ENCODE measurements around the gene CISTR.
A peak's percentile ranks its signal among the peaks of the same experiment; 100 is the strongest.

The CISTR gene

DNA sequence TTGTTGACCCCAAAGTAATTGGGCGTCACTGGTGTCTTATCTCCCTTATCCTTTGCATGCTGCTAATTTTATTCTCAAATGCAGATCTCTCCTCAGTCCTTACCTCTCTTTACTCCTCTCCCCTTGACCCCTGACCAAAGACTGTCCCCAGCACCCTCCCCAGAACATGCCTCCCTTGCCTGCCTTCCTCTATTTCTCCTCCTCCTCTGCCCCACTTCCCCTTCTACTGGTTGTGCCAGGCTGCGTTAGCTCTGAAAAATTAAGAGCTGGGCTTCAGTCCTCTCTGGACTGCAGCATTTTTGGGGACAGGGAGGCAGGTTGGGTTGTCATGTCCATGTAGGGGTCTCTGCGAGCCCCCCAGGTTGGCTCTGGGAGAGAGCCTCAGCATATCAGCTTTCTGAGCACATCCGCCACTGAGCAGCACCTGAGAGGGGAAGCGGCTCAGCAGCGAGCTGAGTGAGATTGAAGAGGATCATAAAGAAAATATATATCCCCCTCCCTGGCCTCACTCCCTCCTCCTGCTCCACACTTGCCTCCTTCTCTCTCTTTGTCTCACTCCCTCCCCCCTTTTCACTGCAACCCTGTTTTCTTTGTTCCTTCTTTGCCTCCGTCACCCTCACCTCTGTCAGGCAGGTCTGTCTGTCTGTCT is 6.4 kb upstream of the CISTR start:
- TF ChIP-seq, protein P1, sequence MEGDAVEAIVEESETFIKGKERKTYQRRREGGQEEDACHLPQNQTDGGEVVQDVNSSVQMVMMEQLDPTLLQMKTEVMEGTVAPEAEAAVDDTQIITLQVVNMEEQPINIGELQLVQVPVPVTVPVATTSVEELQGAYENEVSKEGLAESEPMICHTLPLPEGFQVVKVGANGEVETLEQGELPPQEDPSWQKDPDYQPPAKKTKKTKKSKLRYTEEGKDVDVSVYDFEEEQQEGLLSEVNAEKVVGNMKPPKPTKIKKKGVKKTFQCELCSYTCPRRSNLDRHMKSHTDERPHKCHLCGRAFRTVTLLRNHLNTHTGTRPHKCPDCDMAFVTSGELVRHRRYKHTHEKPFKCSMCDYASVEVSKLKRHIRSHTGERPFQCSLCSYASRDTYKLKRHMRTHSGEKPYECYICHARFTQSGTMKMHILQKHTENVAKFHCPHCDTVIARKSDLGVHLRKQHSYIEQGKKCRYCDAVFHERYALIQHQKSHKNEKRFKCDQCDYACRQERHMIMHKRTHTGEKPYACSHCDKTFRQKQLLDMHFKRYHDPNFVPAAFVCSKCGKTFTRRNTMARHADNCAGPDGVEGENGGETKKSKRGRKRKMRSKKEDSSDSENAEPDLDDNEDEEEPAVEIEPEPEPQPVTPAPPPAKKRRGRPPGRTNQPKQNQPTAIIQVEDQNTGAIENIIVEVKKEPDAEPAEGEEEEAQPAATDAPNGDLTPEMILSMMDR (IDR thresholded peaks at IDR 0.05; ENCODE audit: low read depth, low read length), result no peak
- DNase-seq (ENCODE audit: low read depth, low spot score), result no peak
- in situ Hi-C loops (cut with HindIII; ENCODE audit: low sequenced_read_pairs), result no loop called here
- H3K4me3 ChIP-seq (ENCODE audit: low read depth, low read length), result no peak overlapping the region

DNA sequence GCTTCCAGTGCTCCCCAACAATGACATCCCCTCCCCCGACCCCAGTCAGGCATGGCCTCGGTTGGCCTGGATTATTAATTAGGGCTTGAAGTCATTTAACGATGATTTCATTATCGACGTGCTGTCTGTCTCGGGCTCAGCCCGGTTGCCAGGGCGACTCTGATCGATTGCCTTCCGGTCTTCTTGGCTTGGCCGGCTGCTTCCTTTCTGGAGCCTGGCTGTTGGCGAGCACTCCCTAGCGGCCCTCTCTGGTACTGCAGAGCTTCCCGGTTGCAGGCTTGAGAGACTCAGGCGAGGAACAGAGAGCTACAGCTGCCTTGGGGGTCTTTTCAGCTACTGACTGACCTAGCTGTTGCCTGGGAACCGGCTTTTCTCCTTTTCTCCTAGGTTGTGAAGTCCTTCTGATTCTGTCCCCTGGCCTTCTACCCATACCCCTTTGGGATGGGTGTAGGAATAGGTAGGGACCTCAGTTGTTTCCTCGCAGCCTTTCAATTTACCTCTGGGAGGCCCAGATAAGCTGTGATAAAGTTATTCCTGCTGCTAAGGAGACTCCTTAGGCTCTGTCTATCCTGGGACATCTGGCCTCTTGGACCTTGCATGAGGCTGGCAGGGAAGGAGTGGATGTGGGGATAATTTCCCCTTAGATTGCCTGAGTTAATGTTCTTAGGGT is 5.5 kb upstream of the CISTR start:
- DNase-seq (ENCODE audit: low read depth, low spot score), result peak; percentile 47
- no peak overlapping the region for H3K4me3 ChIP-seq (ENCODE audit: low read depth, low read length)
- in situ Hi-C loops (cut with HindIII; ENCODE audit: low sequenced_read_pairs), result no loop called here
- TF ChIP-seq, protein P1 (IDR thresholded peaks at IDR 0.05; ENCODE audit: low read depth, low read length), result peak; percentile 94

GRCh38 chr12:53756300-53757100 is 4.7 kb upstream of the CISTR start:
- in situ Hi-C loops (cut with HindIII; ENCODE audit: low sequenced_read_pairs), result no loop called here
- TF ChIP-seq, protein P1 (IDR thresholded peaks at IDR 0.05; ENCODE audit: low read depth, low read length), result no peak
- no peak overlapping the region for H3K4me3 ChIP-seq (ENCODE audit: low read depth, low read length)
- DNase-seq (ENCODE audit: low read depth, low spot score), result no peak

GRCh38 chr12:53755893-53756292 is 4.1 kb upstream of the CISTR start:
- TF ChIP-seq, protein P1 (IDR thresholded peaks at IDR 0.05; ENCODE audit: low read depth, low read length), result no peak
- H3K4me3 ChIP-seq (ENCODE audit: low read depth, low read length), result no peak overlapping the region
- in situ Hi-C loops (cut with HindIII; ENCODE audit: low sequenced_read_pairs), result no loop called here
- no peak for DNase-seq (ENCODE audit: low read depth, low spot score)

- in situ Hi-C loops (cut with HindIII; ENCODE audit: low sequenced_read_pairs), result no loop called here
- H3K4me3 ChIP-seq (ENCODE audit: low read depth, low read length), result no peak overlapping the region
- TF ChIP-seq, protein P1 (IDR thresholded peaks at IDR 0.05; ENCODE audit: low read depth, low read length), result no peak
- DNase-seq (ENCODE audit: low read depth, low spot score), result no peak
Observed at GRCh38 chr12:53755451-53755891, 3.7 kb upstream of the CISTR start.

DNA sequence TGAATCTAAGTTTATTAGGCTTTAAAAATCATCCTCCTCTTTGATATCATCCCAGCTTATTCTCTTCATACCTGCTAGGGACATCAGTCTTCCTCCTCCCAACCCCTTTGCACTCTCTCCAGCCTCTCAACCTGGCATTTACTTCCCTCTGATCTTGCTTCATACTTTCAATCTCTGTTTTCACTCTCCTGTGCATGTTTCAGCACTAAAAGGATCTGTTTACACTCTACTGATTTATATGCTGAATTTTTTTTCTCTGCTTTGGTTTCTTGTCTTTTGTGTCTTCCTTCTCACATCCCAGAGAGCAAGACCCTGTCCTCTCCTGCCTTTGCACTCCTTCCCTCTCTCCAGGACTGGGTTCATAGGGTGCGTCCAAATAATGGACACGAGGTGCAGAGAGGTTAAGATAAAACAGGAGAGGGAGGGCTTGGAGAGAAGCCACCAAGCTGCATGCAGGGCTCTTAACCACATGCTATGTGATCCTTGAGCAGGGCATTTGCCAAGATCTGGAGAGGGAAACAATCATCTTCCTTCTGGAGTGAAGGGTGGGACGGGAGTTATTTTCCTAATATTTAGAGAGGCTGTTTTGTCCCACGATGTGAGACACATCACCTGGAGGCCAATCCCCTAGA is 3.0 kb upstream of the CISTR start:
- no peak overlapping the region for H3K4me3 ChIP-seq (ENCODE audit: low read depth, low read length)
- peak; percentile 40 for DNase-seq (ENCODE audit: low read depth, low spot score)
- in situ Hi-C loops (cut with HindIII; ENCODE audit: low sequenced_read_pairs), result no loop called here
- TF ChIP-seq, protein P1 (IDR thresholded peaks at IDR 0.05; ENCODE audit: low read depth, low read length), result no peak
